Progenitor cell of endocrine pancreas (in vitro differentiated cells): ENCODE results near the gene HIVEP3. TPM values are rescaled to one million over a fixed set of nuclear protein-coding genes. Genes with fewer than 3 reads are reported as not detected.
"Not testable (repeated sequence)": the region's sequence is repeated elsewhere in the genome, so short reads cannot be mapped to it uniquely, and the experiment has no call there.

Source experiments
- DNase-seq: peaks from one replicate; pipeline ENCODE4 v3.0.0; 2021; ENCODE audit warnings: low spot score; ENCODE audit not compliant: unreplicated experiment
- H3K27ac Mint-ChIP-seq: 2 replicates; pipeline ENCODE4 v1.8.0; 2021; ENCODE audit warnings: mild to moderate bottlenecking, moderate library complexity, mixed read lengths
- H3K27me3 Mint-ChIP-seq: 2 replicates; pipeline ENCODE4 v1.8.0; 2021; ENCODE audit warnings: mixed read lengths
- H3K36me3 Mint-ChIP-seq: 2 replicates; pipeline ENCODE4 v1.8.0; 2022; ENCODE audit warnings: mixed read lengths; ENCODE audit not compliant: insufficient read depth
- H3K4me1 Mint-ChIP-seq: 2 replicates; pipeline ENCODE4 v1.8.0; 2021; ENCODE audit warnings: low read depth, mixed read lengths
- H3K4me3 Mint-ChIP-seq: 2 replicates; pipeline ENCODE4 v1.8.0; 2021; ENCODE audit warnings: low read depth, mild to moderate bottlenecking, moderate library complexity, mixed read lengths
- H3K9me3 Mint-ChIP-seq: 2 replicates; pipeline ENCODE4 v1.8.0; 2021; ENCODE audit warnings: low read depth, mixed read lengths
- CTCF ChIP-seq: fragments of 200-600 bp; sonication (generic); IDR thresholded peaks from one replicate; pipeline ENCODE4 v1.5.0; 2021; ENCODE audit warnings: antibody characterized with exemption, mild to moderate bottlenecking; ENCODE audit not compliant: unreplicated experiment
- total RNA-seq: library from RNA; stranded (reverse); gene quantifications from 2 replicates; pipeline ENCODE4 v1.2.1, GENCODE V29; 2021

HIVEP3 gene
- total RNA-seq, 1 donor from 2014 or later = 1.1 TPM

DNA sequence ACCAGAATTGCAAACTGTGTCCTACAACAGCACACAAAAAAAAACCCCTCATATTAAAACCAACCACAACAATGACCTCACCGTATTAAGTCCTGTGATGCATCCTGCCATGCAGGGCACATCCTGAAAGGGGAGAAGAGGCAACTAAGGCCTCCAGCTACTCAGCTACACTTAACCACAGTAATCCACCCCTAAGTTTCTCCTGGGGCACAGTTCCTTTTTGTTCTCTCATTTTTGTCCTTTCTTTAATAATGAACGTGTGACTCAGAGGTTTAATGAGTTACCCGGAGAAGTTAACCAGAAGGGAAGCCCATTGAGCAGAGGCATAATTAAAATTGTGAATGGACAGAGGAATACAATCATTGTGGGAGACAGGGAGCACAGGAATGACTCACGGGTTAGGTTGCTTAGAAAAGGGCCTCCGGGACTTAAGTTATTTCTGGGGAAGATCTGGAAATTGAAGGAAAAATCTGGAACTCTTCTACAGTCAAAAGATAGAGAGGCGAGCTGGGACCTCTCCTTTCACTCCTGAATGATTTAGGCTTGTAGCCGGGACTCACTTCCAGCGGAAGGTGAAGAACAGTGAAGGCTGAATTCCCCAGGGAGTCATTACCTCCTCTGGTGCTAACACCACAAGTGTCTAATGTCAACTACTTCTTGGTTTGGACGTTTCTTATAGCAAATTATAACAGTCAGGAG, 36.9 kb upstream of the HIVEP3 start:
- Mint-ChIP-seq H3K4me1 (peaks cover 7% of the 10 kb centered on the region), H3K27me3 (peaks cover 3% of the 10 kb centered on the region), H3K4me3 (no peak overlapping the region), H3K27ac (no peak overlapping the region), H3K36me3 (no peaks in the 10 kb centered on the region), H3K9me3 (no peaks in the 10 kb centered on the region)
- no peak for DNase-seq
- no peak for TF ChIP-seq CTCF

- H3K27ac Mint-ChIP-seq = no peak overlapping the region
- H3K4me3 Mint-ChIP-seq = no peak overlapping the region
- no peak for TF ChIP-seq CTCF
These were observed 35.8 kb upstream of the HIVEP3 start for GRCh38 chr1:41954533-41954944.

DNA sequence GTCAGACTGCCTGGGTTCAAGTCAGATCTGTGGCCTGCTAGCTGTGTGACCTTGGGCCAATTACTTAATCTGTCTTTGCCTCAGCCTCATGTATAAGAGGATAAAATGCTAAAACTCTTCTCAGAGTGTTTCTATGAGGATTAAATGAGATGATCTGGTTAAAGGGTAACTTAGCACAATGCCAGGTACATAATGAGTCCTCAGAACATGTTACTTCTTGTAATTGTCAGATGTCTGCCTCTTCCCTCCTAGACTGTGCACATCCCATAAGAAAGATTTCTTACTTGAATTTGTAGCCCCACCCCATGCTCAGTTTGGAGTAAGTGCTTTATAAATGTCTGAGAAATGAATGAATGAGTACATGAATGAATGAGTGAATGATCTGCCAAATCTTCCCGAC, 34.6 kb upstream of the HIVEP3 start:
- peaks cover 3% of the 10 kb centered on the region for H3K27me3 Mint-ChIP-seq
- TF ChIP-seq CTCF = no peak
- DNase-seq = no peak
- no peaks in the 10 kb centered on the region for H3K36me3 Mint-ChIP-seq
- H3K4me1 Mint-ChIP-seq = peaks cover 7% of the 10 kb centered on the region
- no peaks in the 10 kb centered on the region for H3K9me3 Mint-ChIP-seq
- no peak overlapping the region for H3K4me3 Mint-ChIP-seq
- no peak overlapping the region for H3K27ac Mint-ChIP-seq

More at GRCh38 chr1:41954533-41954944, 35.8 kb upstream of the HIVEP3 start:
- no peaks in the 10 kb centered on the region for H3K9me3 Mint-ChIP-seq
- H3K27me3 Mint-ChIP-seq = peaks cover 3% of the 10 kb centered on the region
- H3K4me1 Mint-ChIP-seq = peaks cover 7% of the 10 kb centered on the region
- H3K36me3 Mint-ChIP-seq = no peaks in the 10 kb centered on the region
- no peak for DNase-seq

DNA sequence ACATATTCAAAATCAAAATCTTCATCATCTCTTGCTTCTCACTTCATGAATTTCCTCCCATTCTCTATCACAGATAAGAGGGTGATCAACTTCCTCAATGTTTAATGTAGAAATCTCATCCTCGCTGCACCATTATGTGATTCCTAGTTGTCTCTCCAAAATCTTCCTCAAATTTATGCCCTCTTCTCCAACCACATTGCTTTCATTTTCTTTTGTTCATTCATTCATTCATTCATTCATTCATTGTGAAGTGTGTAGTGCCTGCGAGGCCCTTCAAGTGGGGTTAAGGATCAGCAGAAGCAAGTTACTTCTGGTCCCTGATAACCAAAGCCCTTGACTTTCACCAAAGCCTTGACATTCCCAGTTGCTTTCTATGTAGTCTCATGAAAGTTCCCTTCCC, 33.5 kb upstream of the HIVEP3 start:
- Mint-ChIP-seq H3K4me3 (no peak overlapping the region), H3K27me3 (peaks cover 3% of the 10 kb centered on the region), H3K4me1 (peaks cover 7% of the 10 kb centered on the region), H3K27ac (no peak overlapping the region), H3K36me3 (no peaks in the 10 kb centered on the region), H3K9me3 (no peaks in the 10 kb centered on the region)
- TF ChIP-seq CTCF = no peak
- no peak for DNase-seq

DNA sequence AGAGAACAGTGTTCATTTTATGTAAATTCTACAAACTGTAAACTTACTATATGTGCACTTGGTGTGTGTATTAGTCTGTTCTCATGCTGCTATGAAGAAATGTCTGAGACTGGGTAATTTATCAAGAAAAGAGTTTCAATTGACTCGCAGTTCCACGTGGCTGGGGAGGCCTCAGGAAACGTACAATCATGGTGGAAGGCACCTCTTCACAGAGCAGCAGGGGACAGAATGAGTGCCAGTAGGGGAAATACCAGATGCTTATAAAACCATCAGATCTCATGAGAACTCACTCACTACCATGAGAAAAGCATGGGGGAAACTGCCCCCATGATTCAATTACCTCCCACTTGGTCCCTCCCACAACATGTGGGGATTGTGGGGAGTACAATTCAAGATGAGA, 32.8 kb upstream of the HIVEP3 start:
- H3K27ac Mint-ChIP-seq, H3K4me1 Mint-ChIP-seq, DNase-seq, H3K27me3 Mint-ChIP-seq, H3K36me3 Mint-ChIP-seq, H3K9me3 Mint-ChIP-seq, H3K4me3 Mint-ChIP-seq: not testable (repeated sequence)

- H3K4me3 Mint-ChIP-seq = no peak overlapping the region
- TF ChIP-seq CTCF = no peak
- DNase-seq = no peak
- H3K9me3 Mint-ChIP-seq = no peaks in the 10 kb centered on the region
- H3K36me3 Mint-ChIP-seq = no peaks in the 10 kb centered on the region
- peaks cover 3% of the 10 kb centered on the region for H3K27me3 Mint-ChIP-seq
- peaks cover 6% of the 10 kb centered on the region for H3K4me1 Mint-ChIP-seq
- H3K27ac Mint-ChIP-seq = no peak overlapping the region
These were observed 32.1 kb upstream of the HIVEP3 start for GRCh38 chr1:41950820-41951219.

DNA sequence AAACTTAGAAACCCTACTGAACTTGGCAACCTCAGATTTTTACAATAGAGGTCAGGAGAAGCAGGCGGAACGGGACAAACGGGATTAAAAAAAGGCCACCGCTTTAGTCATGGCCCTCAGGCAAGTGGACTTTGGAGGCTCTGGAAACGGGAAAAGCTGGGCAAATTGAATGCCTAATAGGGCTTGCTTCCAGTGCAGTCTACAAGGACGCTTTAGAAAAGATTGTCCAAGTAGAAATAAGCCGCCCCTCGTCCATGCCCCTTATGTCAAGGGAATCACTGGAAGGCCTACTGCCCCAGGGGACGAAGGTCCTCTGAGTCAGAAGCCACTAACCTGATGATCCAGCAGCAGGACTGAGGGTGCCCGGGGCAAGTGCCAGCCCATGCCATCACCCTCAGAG, 27.2 kb upstream of the HIVEP3 start:
- H3K9me3 Mint-ChIP-seq, H3K27ac Mint-ChIP-seq, H3K4me3 Mint-ChIP-seq, DNase-seq, H3K36me3 Mint-ChIP-seq, H3K4me1 Mint-ChIP-seq: not testable (repeated sequence)
- peaks cover 16% of the 10 kb centered on the region for H3K27me3 Mint-ChIP-seq
